OCI-LY7 (cell line): Measurements from ENCODE around the gene SCGB3A1.

Experiments
- EZH2phosphoT487 ChIP-seq: fragments of 200-600 bp; sonication (generic); IDR thresholded peaks from 2 replicates; pipeline ENCODE4 v1.6.1; 2018; ENCODE audit warnings: low read depth, borderline replicate concordance, mild to moderate bottlenecking, mixed run types, antibody characterized with exemption, low read length, moderate library complexity, mixed read lengths
- TF ChIP-seq, protein P1 (sequence below): fragments of 200-600 bp; sonication (generic); conservative IDR thresholded peaks from 2 replicates; pipeline ENCODE4 v1.5.1; 2014; ENCODE audit warnings: mild to moderate bottlenecking, antibody characterized with exemption, low read length, moderate library complexity, mixed read lengths

DNA sequence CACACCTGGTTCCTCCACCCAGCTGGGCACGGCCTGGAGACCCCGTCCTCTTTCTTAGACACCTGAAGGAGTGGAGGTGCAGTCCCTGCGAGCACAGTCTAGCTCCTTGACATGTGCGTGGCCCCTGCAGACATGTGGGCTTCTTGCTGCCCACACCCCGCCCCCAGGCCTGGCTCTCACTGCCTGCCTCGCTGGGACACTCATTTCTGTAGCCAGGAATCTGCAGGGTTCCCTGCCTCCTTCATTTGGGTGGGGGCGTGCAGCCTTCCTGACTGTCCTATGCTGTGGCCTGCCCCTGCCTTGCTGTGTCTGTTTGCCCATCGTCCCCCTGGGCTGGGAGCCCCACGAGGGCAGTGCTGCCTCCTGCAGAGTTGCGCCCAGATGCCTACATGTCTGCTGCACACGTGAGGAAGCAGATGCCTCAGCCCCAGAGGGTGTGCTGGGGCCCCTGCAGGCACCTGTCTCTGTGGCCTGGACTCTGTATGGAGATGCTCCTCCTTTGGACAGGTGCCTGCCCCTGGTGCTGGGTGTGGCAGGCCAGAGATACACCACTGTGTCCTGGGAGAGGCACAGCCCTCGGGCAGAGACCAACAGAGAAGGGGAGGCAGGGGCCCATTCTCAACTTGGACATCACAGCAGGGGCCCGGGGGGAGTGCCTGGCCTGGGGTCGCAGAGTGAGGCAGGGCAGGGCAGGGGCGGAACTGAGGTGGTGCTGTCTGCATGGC, 35.5 kb upstream of the SCGB3A1 start:
- TF ChIP-seq, protein P1, sequence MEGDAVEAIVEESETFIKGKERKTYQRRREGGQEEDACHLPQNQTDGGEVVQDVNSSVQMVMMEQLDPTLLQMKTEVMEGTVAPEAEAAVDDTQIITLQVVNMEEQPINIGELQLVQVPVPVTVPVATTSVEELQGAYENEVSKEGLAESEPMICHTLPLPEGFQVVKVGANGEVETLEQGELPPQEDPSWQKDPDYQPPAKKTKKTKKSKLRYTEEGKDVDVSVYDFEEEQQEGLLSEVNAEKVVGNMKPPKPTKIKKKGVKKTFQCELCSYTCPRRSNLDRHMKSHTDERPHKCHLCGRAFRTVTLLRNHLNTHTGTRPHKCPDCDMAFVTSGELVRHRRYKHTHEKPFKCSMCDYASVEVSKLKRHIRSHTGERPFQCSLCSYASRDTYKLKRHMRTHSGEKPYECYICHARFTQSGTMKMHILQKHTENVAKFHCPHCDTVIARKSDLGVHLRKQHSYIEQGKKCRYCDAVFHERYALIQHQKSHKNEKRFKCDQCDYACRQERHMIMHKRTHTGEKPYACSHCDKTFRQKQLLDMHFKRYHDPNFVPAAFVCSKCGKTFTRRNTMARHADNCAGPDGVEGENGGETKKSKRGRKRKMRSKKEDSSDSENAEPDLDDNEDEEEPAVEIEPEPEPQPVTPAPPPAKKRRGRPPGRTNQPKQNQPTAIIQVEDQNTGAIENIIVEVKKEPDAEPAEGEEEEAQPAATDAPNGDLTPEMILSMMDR, result no peak
- TF ChIP-seq EZH2phosphoT487, result no peak
